Keratinocyte (primary cell): Measurements from ENCODE around the gene FANCC. TPM values are rescaled to one million over a fixed set of nuclear protein-coding genes. Genes with fewer than 3 reads are reported as not detected.

Experiments used
- DNase-seq: peaks from one replicate; pipeline ENCODE4 v3.0.0-alpha.2; 2011; ENCODE audit warnings: low read depth, missing footprints, low spot score
- FAIRE-seq: peaks from 2 replicates; lab custom pipeline; 2011; peaks lifted over from hg19 to GRCh38; lab: Jason Lieb, UNC
- H2AFZ ChIP-seq: 2 replicates; pipeline ENCODE4 v1.6.0; 2012; ENCODE audit warnings: low read length, control low read depth, inconsistent platforms; ENCODE audit not compliant: control insufficient read depth
- H3K27ac ChIP-seq: 2 replicates; pipeline ENCODE4 v1.5.1; 2011; ENCODE audit warnings: low read length; ENCODE audit not compliant: control insufficient read depth, insufficient read depth
- H3K27me3 ChIP-seq: 3 replicates; pipeline ENCODE4 v1.6.0; 2011; ENCODE audit warnings: low read length; ENCODE audit not compliant: control insufficient read depth, insufficient read depth; ENCODE audit errors: extremely low read depth
- H3K36me3 ChIP-seq, 2 experiments: 2 replicates in 1 of 2; 3 replicates in 1 of 2; pipeline ENCODE4 v1.5.1; 2011; ENCODE audit warnings: low read length in 2 of 2, mild to moderate bottlenecking in 1 of 2; ENCODE audit not compliant: control insufficient read depth in 2 of 2, insufficient read depth in 2 of 2; ENCODE audit errors: extremely low read depth in 1 of 2
- H3K4me1 ChIP-seq: 3 replicates; pipeline ENCODE4 v1.5.1; 2011; ENCODE audit warnings: low read length; ENCODE audit not compliant: control insufficient read depth, insufficient read depth; ENCODE audit errors: extremely low read depth
- H3K4me2 ChIP-seq: 3 replicates; pipeline ENCODE4 v1.6.0; 2011; ENCODE audit warnings: low read depth, low read length; ENCODE audit not compliant: control insufficient read depth, insufficient read depth; ENCODE audit errors: extremely low read depth
- H3K4me3 ChIP-seq, 3 experiments: fragments of 200-600 bp in 1 of 3; sonication (generic) in 1 of 3; 2 replicates in 2 of 3; 3 replicates in 1 of 3; pipeline ENCODE4 v1.5.1; 2011 to 2016; ENCODE audit warnings: low read length in 3 of 3, mild to moderate bottlenecking in 3 of 3, control low read depth in 2 of 3, inconsistent platforms in 1 of 3, low read depth in 1 of 3, mixed read lengths in 1 of 3, mixed run types in 1 of 3, moderate library complexity in 1 of 3; ENCODE audit not compliant: control insufficient read depth in 2 of 3, insufficient read depth in 2 of 3; ENCODE audit errors: extremely low read depth in 1 of 3
- H3K79me2 ChIP-seq: 2 replicates; pipeline ENCODE4 v1.6.0; 2012; ENCODE audit warnings: low read length; ENCODE audit not compliant: control insufficient read depth, insufficient read depth
- H3K9ac ChIP-seq: 3 replicates; pipeline ENCODE4 v1.6.0; 2011; ENCODE audit warnings: low read length; ENCODE audit not compliant: control insufficient read depth, insufficient read depth; ENCODE audit errors: extremely low read depth
- H3K9me1 ChIP-seq: 3 replicates; pipeline ENCODE4 v1.6.0; 2011; ENCODE audit warnings: low read length; ENCODE audit not compliant: control insufficient read depth, insufficient read depth; ENCODE audit errors: extremely low read depth
- H3K9me3 ChIP-seq: 2 replicates; pipeline ENCODE4 v1.5.1; 2012; ENCODE audit warnings: low read depth, low read length; ENCODE audit not compliant: control insufficient read depth
- H4K20me1 ChIP-seq: 3 replicates; pipeline ENCODE4 v1.6.0; 2011; ENCODE audit warnings: low read length; ENCODE audit not compliant: control insufficient read depth, insufficient read depth; ENCODE audit errors: extremely low read depth
- CTCF ChIP-seq, 3 experiments: IDR thresholded peaks in 1 of 3; conservative IDR thresholded peaks in 1 of 3; optimal IDR thresholded peaks in 1 of 3; 2 replicates in 2 of 3; 3 replicates in 1 of 3; pipeline versions ENCODE3 to v1.5.1; 2011; ENCODE audit warnings: low read length in 3 of 3, mild to moderate bottlenecking in 3 of 3, moderate library complexity in 2 of 3, control low read depth in 1 of 3, inconsistent platforms in 1 of 3; ENCODE audit not compliant: insufficient read depth in 2 of 3; ENCODE audit errors: extremely low read depth in 1 of 3
- EZH2 ChIP-seq: IDR thresholded peaks from one replicate; pipeline ENCODE4 v1.6.1; 2012; ENCODE audit warnings: inconsistent platforms, mild to moderate bottlenecking, low read length, moderate library complexity
- dilution Hi-C: fragments of 300-500 bp; cut with MboI; formaldehyde crosslinking; loops from one replicate; pipeline ENCODE4 v1.7.0; 2020; ENCODE audit warnings: low sequenced_read_pairs; ENCODE audit not compliant: extremely low pct_ligation_motif_present
- polyA plus RNA-seq, 5 experiments: library from polyadenylated mRNA; depleted of rRNA in 3 of 5; stranded (reverse) in 3 of 5; stranded (forward) in 1 of 5; unstranded in 1 of 5; fragments of >200 nt; gene quantifications; 1 replicate in 1 of 5; 2 replicates in 3 of 5; 3 replicates in 1 of 5; pipeline versions ENCODE4 v1.2.1 to v1.2.3, GENCODE V29; 2011 to 2012; ENCODE audit warnings: missing spikeins in 2 of 5, low read depth in 1 of 5, low replicate concordance in 1 of 5

Gene FANCC
- polyA plus RNA-seq, 1 donor (not counting 4 experiments of a cell fraction or from before 2014, with no cell fraction given), result 8.3 TPM

GRCh38 chr9:95181835-95182234, 135.7 kb downstream of the FANCC start:
- no peak overlapping the region for H2AFZ ChIP-seq
- FAIRE-seq (no peak), DNase-seq (no peak)
- dilution Hi-C loops, result no loop called here
- no peaks in the 10 kb centered on the region for H4K20me1 ChIP-seq
- no peaks in the 10 kb centered on the region for H3K36me3 ChIP-seq
- H3K79me2 ChIP-seq, result no peaks in the 10 kb centered on the region
- no peak overlapping the region for H3K9ac ChIP-seq
- no peak overlapping the region for H3K4me3 ChIP-seq
- no peaks in the 10 kb centered on the region for H3K4me1 ChIP-seq
- no peaks in the 10 kb centered on the region for H3K9me1 ChIP-seq
- no peaks in the 10 kb centered on the region for H3K27me3 ChIP-seq
- TF ChIP-seq EZH2, result no peak
- no peak for TF ChIP-seq CTCF (optimal IDR thresholded peaks at IDR 0.05 in 1 of 3, IDR thresholded peaks at IDR 0.05 in 1 of 3, conservative IDR thresholded peaks at IDR 0.05 in 1 of 3; ENCODE audit: extremely low read depth in 1 of 3, insufficient read depth in 2 of 3, low read length in 3 of 3)
- no peak overlapping the region for H3K27ac ChIP-seq
- H3K9me3 ChIP-seq, result no peaks in the 10 kb centered on the region
- no peak overlapping the region for H3K4me2 ChIP-seq

GRCh38 chr9:95181226-95181818, 136.2 kb downstream of the FANCC start:
- FAIRE-seq (no peak), DNase-seq (no peak)
- dilution Hi-C loops, result no loop called here
- Histone ChIP-seq H3K4me2 (no peak overlapping the region), H4K20me1 (no peaks in the 10 kb centered on the region), H3K79me2 (no peaks in the 10 kb centered on the region), H3K4me3 (no peak overlapping the region), H2AFZ (no peak overlapping the region), H3K9me1 (no peaks in the 10 kb centered on the region), H3K9ac (no peak overlapping the region), H3K27ac (no peak overlapping the region), H3K27me3 (no peaks in the 10 kb centered on the region), H3K9me3 (no peaks in the 10 kb centered on the region), H3K36me3 (no peaks in the 10 kb centered on the region), H3K4me1 (no peaks in the 10 kb centered on the region)
- TF ChIP-seq CTCF (optimal IDR thresholded peaks at IDR 0.05 in 1 of 3, IDR thresholded peaks at IDR 0.05 in 1 of 3, conservative IDR thresholded peaks at IDR 0.05 in 1 of 3; ENCODE audit: extremely low read depth in 1 of 3, insufficient read depth in 2 of 3, low read length in 3 of 3) (peak in 2 of 3 experiments; percentile 7 to 15), EZH2 (no peak)
